Daoy (cell line): ENCODE data around the gene GRIK2. TPM values are rescaled to one million over a fixed set of nuclear protein-coding genes. Genes with fewer than 3 reads are reported as not detected.

Experiments
- DNase-seq: peaks from one replicate; pipeline ENCODE4 v3.0.0-alpha.2; 2015; ENCODE audit warnings: low read depth
- total RNA-seq: library from RNA; depleted of rRNA; stranded (reverse); fragments of >200 nt; shearing (Covaris generic); gene quantifications from 2 replicates; pipeline ENCODE4 v1.2.3, GENCODE V29; 2014

GRIK2 gene
- total RNA-seq, 1 experiment from 2014 or later, result not detected

GRCh38 chr6:101400326-101401135 is 7.0 kb downstream of the GRIK2 start:
- DNase-seq, result no peak

GRCh38 chr6:101401171-101401570 is 7.7 kb downstream of the GRIK2 start:
- DNase-seq, result no peak

GRCh38 chr6:101401792-101402621 is 8.5 kb downstream of the GRIK2 start:
- no peak for DNase-seq

- DNase-seq, result no peak
Measured at GRCh38 chr6:101402622-101403031, 9.1 kb downstream of the GRIK2 start.

- DNase-seq, result no peak
Measured at GRCh38 chr6:101403216-101403945, 9.9 kb downstream of the GRIK2 start.

GRCh38 chr6:101404775-101405174 is 11.3 kb downstream of the GRIK2 start:
- DNase-seq, result no peak

- DNase-seq, result no peak
Measured at GRCh38 chr6:101413773-101414172, 20.3 kb downstream of the GRIK2 start.

GRCh38 chr6:101417900-101418299 is 24.4 kb downstream of the GRIK2 start:
- DNase-seq, result no peak

- DNase-seq, result no peak
Measured at GRCh38 chr6:101422251-101422650, 28.7 kb downstream of the GRIK2 start.

GRCh38 chr6:101422811-101423210 is 29.3 kb downstream of the GRIK2 start:
- DNase-seq, result no peak

- DNase-seq, result no peak
Measured at GRCh38 chr6:101429270-101429669, 35.8 kb downstream of the GRIK2 start.

- no peak for DNase-seq
Measured at GRCh38 chr6:101429845-101430244, 36.3 kb downstream of the GRIK2 start.

GRCh38 chr6:101433141-101433540 is 39.6 kb downstream of the GRIK2 start:
- no peak for DNase-seq

- no peak for DNase-seq
Measured at GRCh38 chr6:101434601-101435000, 41.1 kb downstream of the GRIK2 start.

- DNase-seq, result no peak
Measured at GRCh38 chr6:101435038-101435437, 41.5 kb downstream of the GRIK2 start.

GRCh38 chr6:101439790-101440189 is 46.3 kb downstream of the GRIK2 start:
- DNase-seq, result no peak

- no peak for DNase-seq
Measured at GRCh38 chr6:101443315-101443714, 49.8 kb downstream of the GRIK2 start.

- no peak for DNase-seq
Measured at GRCh38 chr6:101444717-101445116, 51.2 kb downstream of the GRIK2 start.

- DNase-seq, result no peak
Measured at GRCh38 chr6:101445527-101445926, 52.0 kb downstream of the GRIK2 start.

GRCh38 chr6:101450901-101451300 is 57.4 kb downstream of the GRIK2 start:
- DNase-seq, result no peak

- DNase-seq, result no peak
Measured at GRCh38 chr6:101451981-101452380, 58.5 kb downstream of the GRIK2 start.

- DNase-seq, result no peak
Measured at GRCh38 chr6:101453221-101453620, 59.7 kb downstream of the GRIK2 start.
